K562 (cell line): ENCODE results near the gene ARHGAP10. TPM values are rescaled to one million over a fixed set of nuclear protein-coding genes. Genes with fewer than 3 reads are reported as not detected.

Source experiments
- ATAC-seq: fragments of 200-7000 bp; cut with Tn5 transposase; 3 replicates; pipeline ENCODE4 v1.9.1; 2020; ENCODE audit warnings: moderate library complexity
- BruUV-seq: library from RNA; stranded (reverse); fragments of 400-500 nt; replicated peaks from 2 replicates; lab custom pipeline; 2021; lab: Mats Ljungman, UMichigan
- CTCF ChIA-PET: fragments of 300-600 bp; formaldehyde crosslinking; extraction: SDS; loops from one replicate; lab custom pipeline; 2021; ENCODE audit warnings: low intra/inter-chr PET ratio; lab: Yijun Ruan, JAX
- POLR2A ChIA-PET: fragments of 300-600, 350-650 bp; sonication (Branson Sonifier 250); formaldehyde crosslinking; extraction: SDS; loops from one replicate; lab custom pipeline; 2021; ENCODE audit warnings: antibody characterized with exemption, inconsistent platforms; lab: Yijun Ruan, JAX
- DNase-seq, 4 experiments: peaks; one replicate each; pipeline versions ENCODE4 v3.0.0 to v3.0.0-alpha.2; 2011 to 2018; ENCODE audit warnings: low spot score in 3 of 4, mixed read lengths in 3 of 4; ENCODE audit errors: extremely low read depth in 1 of 4
- FAIRE-seq: peaks from 2 replicates; lab custom pipeline; 2011; peaks lifted over from hg19 to GRCh38; lab: Jason Lieb, UNC
- H2AFZ ChIP-seq: 2 replicates; pipeline ENCODE4 v1.6.0; 2011; ENCODE audit warnings: low read depth, low read length, control low read depth, inconsistent platforms
- H3K27ac ChIP-seq: fragments of 200-600 bp; 3 replicates; pipeline ENCODE4 v1.8.0; 2011; ENCODE audit warnings: low read depth, mild to moderate bottlenecking, control low read depth, inconsistent platforms, low read length, moderate library complexity, mixed read lengths; ENCODE audit errors: extremely low read depth
- H3K27me3 ChIP-seq, 2 experiments: fragments of 300-600 bp in 1 of 2; 2 replicates in 1 of 2; 3 replicates in 1 of 2; pipeline versions ENCODE4 v1.6.0 to v1.8.0; 2011; ENCODE audit warnings: inconsistent platforms in 2 of 2, low read length in 2 of 2, mild to moderate bottlenecking in 1 of 2, mixed read lengths in 1 of 2, moderate library complexity in 1 of 2; ENCODE audit not compliant: control insufficient read depth in 2 of 2, insufficient read depth in 2 of 2
- H3K36me3 ChIP-seq: fragments of 300-600 bp; 3 replicates; pipeline ENCODE4 v1.8.0; 2011; ENCODE audit warnings: mild to moderate bottlenecking, low read length, inconsistent platforms; ENCODE audit not compliant: control insufficient read depth, insufficient read depth
- H3K4me1 ChIP-seq, 2 experiments: fragments of 200-600 bp in 1 of 2; replicated peaks in 1 of 2; 2 replicates in 1 of 2; 3 replicates in 1 of 2; pipeline versions ENCODE4 v1.5.1 to v1.8.0; 2011; ENCODE audit warnings: inconsistent platforms in 2 of 2, low read length in 2 of 2, mild to moderate bottlenecking in 1 of 2, mixed read lengths in 1 of 2, moderate library complexity in 1 of 2; ENCODE audit not compliant: control insufficient read depth in 2 of 2, insufficient read depth in 2 of 2
- H3K4me2 ChIP-seq: 2 replicates; pipeline ENCODE4 v1.6.1; 2011; ENCODE audit warnings: low read length, control low read depth, inconsistent platforms, mixed read lengths; ENCODE audit not compliant: insufficient read depth
- H3K4me3 ChIP-seq: fragments of 200-600 bp; sonication (generic), shearing (Covaris generic); 2 replicates; pipeline ENCODE4 v1.5.1; 2016; ENCODE audit warnings: control low read depth, inconsistent platforms
- H3K79me2 ChIP-seq: fragments of 200-600 bp; 3 replicates; pipeline ENCODE4 v1.8.0; 2011; ENCODE audit warnings: low read length, inconsistent platforms; ENCODE audit not compliant: control insufficient read depth, insufficient read depth
- H3K9ac ChIP-seq, 2 experiments: 2 replicates each; pipeline versions ENCODE4 v1.6.0 to v1.6.1; 2011; ENCODE audit warnings: low read depth in 2 of 2, low read length in 2 of 2, control low read depth in 1 of 2, inconsistent platforms in 1 of 2, mild to moderate bottlenecking in 1 of 2, mixed read lengths in 1 of 2; ENCODE audit not compliant: insufficient read depth in 1 of 2
- H3K9me1 ChIP-seq: one replicate; pipeline ENCODE4 v1.6.0; 2011; ENCODE audit warnings: inconsistent platforms, mild to moderate bottlenecking, low read length, moderate library complexity; ENCODE audit not compliant: control insufficient read depth, insufficient read depth
- H3K9me3 ChIP-seq: replicated peaks from 2 replicates; pipeline ENCODE4 v1.5.1; 2011; ENCODE audit warnings: low read depth, low read length, inconsistent platforms; ENCODE audit not compliant: control insufficient read depth, insufficient read depth
- H4K20me1 ChIP-seq: replicated peaks from 2 replicates; pipeline ENCODE4 v1.6.1; 2011; ENCODE audit warnings: low read length, inconsistent platforms, mixed read lengths; ENCODE audit not compliant: control insufficient read depth, insufficient read depth
- ARID1B ChIP-seq: fragments of 450-650 bp; IDR thresholded peaks from 2 replicates; pipeline ENCODE4 v1.6.1; 2016; ENCODE audit warnings: antibody characterized with exemption, mild to moderate bottlenecking, inconsistent platforms
- CBX8 ChIP-seq: fragments of 200-600 bp; sonication (generic); IDR thresholded peaks from 2 replicates; pipeline ENCODE4 v1.6.1; 2012; ENCODE audit warnings: borderline replicate concordance, mixed run types, low read depth, mild to moderate bottlenecking, moderate library complexity, mixed read lengths, low read length, control low read depth, inconsistent platforms; ENCODE audit not compliant: poor library complexity, severe bottlenecking; ENCODE audit errors: extremely low read depth
- DACH1 ChIP-seq: fragments of 450-650 bp; IDR thresholded peaks from 2 replicates; pipeline ENCODE4 v1.6.1; 2018; ENCODE audit not compliant: partially characterized antibody
- HNRNPK ChIP-seq: fragments of 200-400 bp; formaldehyde crosslinking; IDR thresholded peaks from one replicate; pipeline ENCODE4 v1.6.1; 2018; ENCODE audit warnings: mild to moderate bottlenecking, low read depth, low read length; ENCODE audit not compliant: poor library complexity, severe bottlenecking
- KHSRP ChIP-seq: fragments of 450-650 bp; IDR thresholded peaks from 2 replicates; pipeline ENCODE4 v1.6.1; 2017
- NCOA6 ChIP-seq: fragments of 450-650 bp; IDR thresholded peaks from 2 replicates; pipeline ENCODE4 v1.6.1; 2017; ENCODE audit warnings: mild to moderate bottlenecking
- RBM34 ChIP-seq: fragments of 200-400 bp; formaldehyde crosslinking; IDR thresholded peaks from 2 replicates; pipeline ENCODE4 v1.6.1; 2018; ENCODE audit warnings: low read length, borderline replicate concordance; ENCODE audit not compliant: insufficient read depth
- RUNX1 ChIP-seq: sonication (generic); IDR thresholded peaks from 2 replicates; pipeline ENCODE4 v1.6.1; 2016; ENCODE audit warnings: antibody characterized with exemption, low read depth
- SRSF3 ChIP-seq: fragments of 200-400 bp; formaldehyde crosslinking; IDR thresholded peaks from 2 replicates; pipeline ENCODE4 v1.6.1; 2016; ENCODE audit warnings: mild to moderate bottlenecking, low read length, moderate library complexity; ENCODE audit not compliant: insufficient read depth
- ZNF57 ChIP-seq: fragments of 450-650 bp; formaldehyde crosslinking; IDR thresholded peaks from 2 replicates; pipeline ENCODE4 v1.4.0; 2020; ENCODE audit warnings: mild to moderate bottlenecking, moderate library complexity
- WGBS: fragments of 100-300 bp; shearing (Covaris generic); methylation state at CpG from one replicate; pipeline ENCODE4 v1.1.6; 2016; ENCODE audit warnings: low coverage, mixed read lengths; ENCODE audit not compliant: insufficient coverage; ENCODE audit errors: missing lambda C conversion rate; 5-methylcytosine and 5-hydroxymethylcytosine counted together
- in situ Hi-C: fragments of 300-500 bp; cut with MboI; formaldehyde crosslinking; loops from 4 replicates; pipeline ENCODE4 v1.15.0; 2018; ENCODE audit warnings: inconsistent platforms, mixed read lengths
- intact Hi-C: fragments of 100-400 bp; cut with micrococcal nuclease; formaldehyde crosslinking; loops from 2 replicates; pipeline ENCODE4 v1.14.2; 2022
- polyA plus RNA-seq, 8 experiments: library from polyadenylated mRNA; depleted of rRNA in 4 of 8; stranded (reverse) in 5 of 8; unstranded in 3 of 8; fragments of >200 nt; fragmentation: Nextera tagmentation in 2 of 8; fragmentation: Illumina TruSeq in 1 of 8; extraction: Ambion mirVana in 2 of 8; extraction: Trizol in 1 of 8; gene quantifications; 2 replicates each; pipeline versions ENCODE4 v1.2.1 to v1.2.3, GENCODE V29; 2011 to 2014; ENCODE audit warnings: inconsistent platforms in 1 of 8, missing spikeins in 1 of 8
- total RNA-seq, 7 experiments: library from RNA; depleted of rRNA in 6 of 7; stranded (reverse); fragments of >200 nt in 6 of 7; fragmentation: Illumina TruSeq in 2 of 7; extraction: Trizol in 2 of 7; gene quantifications; 2 replicates each; pipeline versions ENCODE4 v1.2.1 to v1.2.3, GENCODE V29; 2011 to 2021; ENCODE audit warnings: low replicate concordance in 1 of 7

The ARHGAP10 gene
- total and polyA plus RNA-seq, 9 of the 15 experiments (the other 6 are each of a cell fraction or from before 2014, with no cell fraction given): 0.03 to 0.22 (median 0.06) TPM; not detected in 3

DNA sequence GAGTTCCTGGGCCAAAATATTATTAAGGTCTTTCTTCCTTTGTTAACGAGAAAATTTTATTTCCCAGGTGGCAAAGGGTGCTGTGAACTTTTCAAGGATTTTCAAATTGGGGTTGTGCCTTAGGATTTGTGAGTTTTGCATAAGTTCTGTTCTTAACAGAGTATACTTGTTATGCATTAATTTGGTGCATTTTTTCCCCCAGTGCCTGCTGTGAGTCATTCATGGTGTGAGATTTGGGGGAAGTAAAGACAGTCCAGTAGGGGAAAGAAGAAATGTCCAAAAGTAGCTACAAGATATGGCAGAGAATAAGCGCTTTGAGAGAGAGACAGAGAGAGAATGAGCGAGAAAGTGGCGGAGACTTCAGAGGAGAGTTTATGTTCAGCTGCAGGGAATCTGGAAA is 239.2 kb downstream of the ARHGAP10 start:
- ATAC-seq (no peak), FAIRE-seq (no peak), DNase-seq (no peak)
- no peaks in the 10 kb centered on the region for H3K27me3 ChIP-seq
- no peaks in the 10 kb centered on the region for H3K36me3 ChIP-seq
- no peaks in the 10 kb centered on the region for H4K20me1 ChIP-seq
- H3K27ac ChIP-seq: no peak overlapping the region
- no TSS peak for BruUV-seq
- H3K9me1 ChIP-seq: no peaks in the 10 kb centered on the region
- TF ChIP-seq CBX8: no peak
- no peak for TF ChIP-seq ZNF57
- no peak for TF ChIP-seq NCOA6
- no peak for TF ChIP-seq KHSRP
- no peak for TF ChIP-seq SRSF3
- no peak for TF ChIP-seq DACH1
- TF ChIP-seq HNRNPK: no peak
- TF ChIP-seq ARID1B: no peak
- TF ChIP-seq RUNX1: no peak
- TF ChIP-seq RBM34: no peak
- CTCF ChIA-PET: no interaction called here
- H3K79me2 ChIP-seq: no peaks in the 10 kb centered on the region
- POLR2A ChIA-PET: interaction anchor here (0.7 kb wide), 1 partner anchor 16 kb away, joined by 3 read pairs; no protein-coding TSS in a partner anchor
- H3K4me2 ChIP-seq: no peak overlapping the region
- no peak overlapping the region for H3K4me3 ChIP-seq
- H3K9ac ChIP-seq: no peak overlapping the region
- H2AFZ ChIP-seq: no peak overlapping the region
- in situ Hi-C loops (no loop called here), intact Hi-C loops (no loop called here)
- 0% methylated on average over 4 of the region's 4 CpGs for WGBS
- no peaks in the 10 kb centered on the region for H3K9me3 ChIP-seq
- no peaks in the 10 kb centered on the region for H3K4me1 ChIP-seq
